ENCODE results near the gene ZIC2.

Gene ZIC2

GRCh38 chr13:99960663-99961311 lies 20.8 kb upstream of the ZIC2 start:
- DNase-seq, result no peak

GRCh38 chr13:99961636-99962035 lies 19.9 kb upstream of the ZIC2 start:
- DNase-seq, result no peak

GRCh38 chr13:99962242-99962641 lies 19.3 kb upstream of the ZIC2 start:
- DNase-seq, result no peak

- no peak for DNase-seq
Measured at GRCh38 chr13:99963816-99964339, 17.7 kb upstream of the ZIC2 start.

GRCh38 chr13:99965329-99966000 lies 16.1 kb upstream of the ZIC2 start:
- DNase-seq, result no peak

GRCh38 chr13:99966064-99966805 lies 15.3 kb upstream of the ZIC2 start:
- no peak for DNase-seq

GRCh38 chr13:99967498-99967868 lies 14.1 kb upstream of the ZIC2 start:
- no peak for DNase-seq

GRCh38 chr13:99967869-99968520 lies 13.6 kb upstream of the ZIC2 start:
- no peak for DNase-seq

- DNase-seq, result no peak
Measured at GRCh38 chr13:99968521-99969452, 12.8 kb upstream of the ZIC2 start.

- no peak for DNase-seq
Measured at GRCh38 chr13:99969453-99969918, 12.1 kb upstream of the ZIC2 start.

- peak; percentile 78 for DNase-seq
Measured at GRCh38 chr13:99969919-99970650, 11.5 kb upstream of the ZIC2 start.

GRCh38 chr13:99970651-99971575 lies 10.7 kb upstream of the ZIC2 start:
- DNase-seq, result no peak

- DNase-seq, result no peak
Measured at GRCh38 chr13:99971576-99972189, 9.9 kb upstream of the ZIC2 start, which contains the start of gene ZIC5. Gene ZIC5, minus strand, starts transcription at chr13:99971767. Its CDS starts 164 bp downstream, at chr13:99971603.

- DNase-seq, result no peak
Measured at GRCh38 chr13:99972190-99972731, 9.3 kb upstream of the ZIC2 start.

GRCh38 chr13:99973163-99973807 lies 8.3 kb upstream of the ZIC2 start:
- no peak for DNase-seq

GRCh38 chr13:99973808-99974185 lies 7.8 kb upstream of the ZIC2 start:
- no peak for DNase-seq

- DNase-seq, result no peak
Measured at GRCh38 chr13:99974296-99974938, 7.2 kb upstream of the ZIC2 start.

- DNase-seq, result no peak
Measured at GRCh38 chr13:99974939-99975561, 6.5 kb upstream of the ZIC2 start.
